ENCODE data around the gene ZNF521. TPM values are rescaled to one million over a fixed set of nuclear protein-coding genes. Genes with fewer than 3 reads are reported as not detected.

Gene ZNF521
- total and polyA plus RNA-seq, 4 donors: 0.50 to 3.7 (median 1.5) TPM

DNA sequence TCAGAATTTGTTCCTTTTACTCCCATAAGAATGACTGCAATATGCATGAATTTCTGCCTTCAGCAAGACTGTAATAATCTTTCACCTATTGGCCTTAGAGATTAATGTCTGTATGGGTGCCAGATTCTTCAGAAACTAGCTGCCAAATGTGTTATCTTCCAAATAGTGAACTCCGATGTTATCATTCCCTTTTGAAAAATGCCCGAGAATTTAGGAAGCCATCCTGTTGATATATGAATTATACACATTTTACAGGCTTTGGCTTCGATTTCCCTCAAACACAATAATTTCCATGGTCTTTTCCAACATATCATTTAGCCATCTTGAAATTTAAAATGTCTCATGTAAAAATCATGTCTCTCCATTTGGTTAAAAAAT lies 101.5 kb downstream of the ZNF521 start:
- Histone ChIP-seq H3K4me3 (ENCODE audit: low read depth in 1 of 3, low read length in 3 of 3) (no peak overlapping the region), H3K27me3 (ENCODE audit: control insufficient read depth in 4 of 4, insufficient read depth in 4 of 4, low read length in 3 of 4) (no peaks in the 10 kb centered on the region), H3K27ac (ENCODE audit: low read depth in 1 of 2, low read length in 2 of 2) (no peak overlapping the region), H3K4me1 (ENCODE audit: control insufficient read depth in 4 of 4, insufficient read depth in 4 of 4, low read length in 3 of 4) (no peaks in the 10 kb centered on the region), H3K9ac (ENCODE audit: low read depth in 1 of 2, low read length in 2 of 2) (no peak overlapping the region), H3K36me3 (ENCODE audit: control insufficient read depth in 4 of 4, insufficient read depth in 3 of 4, low read depth in 1 of 4, low read length in 3 of 4) (no peaks in the 10 kb centered on the region), H3K9me3 (ENCODE audit: control insufficient read depth in 4 of 4, low read length in 3 of 4) (no peaks in the 10 kb centered on the region)
- TF ChIP-seq, protein P1, sequence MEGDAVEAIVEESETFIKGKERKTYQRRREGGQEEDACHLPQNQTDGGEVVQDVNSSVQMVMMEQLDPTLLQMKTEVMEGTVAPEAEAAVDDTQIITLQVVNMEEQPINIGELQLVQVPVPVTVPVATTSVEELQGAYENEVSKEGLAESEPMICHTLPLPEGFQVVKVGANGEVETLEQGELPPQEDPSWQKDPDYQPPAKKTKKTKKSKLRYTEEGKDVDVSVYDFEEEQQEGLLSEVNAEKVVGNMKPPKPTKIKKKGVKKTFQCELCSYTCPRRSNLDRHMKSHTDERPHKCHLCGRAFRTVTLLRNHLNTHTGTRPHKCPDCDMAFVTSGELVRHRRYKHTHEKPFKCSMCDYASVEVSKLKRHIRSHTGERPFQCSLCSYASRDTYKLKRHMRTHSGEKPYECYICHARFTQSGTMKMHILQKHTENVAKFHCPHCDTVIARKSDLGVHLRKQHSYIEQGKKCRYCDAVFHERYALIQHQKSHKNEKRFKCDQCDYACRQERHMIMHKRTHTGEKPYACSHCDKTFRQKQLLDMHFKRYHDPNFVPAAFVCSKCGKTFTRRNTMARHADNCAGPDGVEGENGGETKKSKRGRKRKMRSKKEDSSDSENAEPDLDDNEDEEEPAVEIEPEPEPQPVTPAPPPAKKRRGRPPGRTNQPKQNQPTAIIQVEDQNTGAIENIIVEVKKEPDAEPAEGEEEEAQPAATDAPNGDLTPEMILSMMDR (IDR thresholded peaks at IDR 0.05; ENCODE audit: low read depth, low read length, missing input control): no peak
- no peak for DNase-seq (ENCODE audit: low spot score)
- WGBS: 53% methylated on average over 3 of the region's 3 CpGs

DNA sequence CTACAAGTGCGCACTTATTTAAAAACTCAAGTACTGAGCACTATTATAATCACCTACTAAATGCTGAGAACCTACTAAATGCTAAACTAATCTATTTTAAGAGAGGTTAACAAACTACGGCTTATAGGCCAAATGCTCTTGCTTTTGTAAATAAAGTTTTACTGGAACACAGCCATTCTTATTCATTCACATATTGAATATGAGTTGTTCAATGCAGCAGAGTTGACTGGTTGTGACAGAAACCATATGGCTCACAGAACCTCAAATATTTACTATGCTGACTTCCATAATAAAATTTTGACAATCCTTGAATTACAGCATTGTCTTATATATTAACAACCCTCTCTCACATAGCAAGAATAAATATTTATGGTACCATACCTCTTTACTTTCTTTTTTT lies 103.2 kb downstream of the ZNF521 start:
- 81% methylated on average over 2 of the region's 2 CpGs for WGBS
- H3K4me1 ChIP-seq (ENCODE audit: control insufficient read depth in 4 of 4, insufficient read depth in 4 of 4, low read length in 3 of 4): no peaks in the 10 kb centered on the region

More for the DNA sequence above, 103.2 kb downstream of the ZNF521 start:
- no peak overlapping the region for H3K9ac ChIP-seq (ENCODE audit: low read depth in 1 of 2, low read length in 2 of 2)
- no peak overlapping the region for H3K27ac ChIP-seq (ENCODE audit: low read depth in 1 of 2, low read length in 2 of 2)
- DNase-seq (ENCODE audit: low spot score): no peak
- TF ChIP-seq SP1 (IDR thresholded peaks at IDR 0.05) (no peak), EGR1 (IDR thresholded peaks at IDR 0.05; ENCODE audit: low read depth in 2 of 2) (no peak), HNF4A (conservative IDR thresholded peaks at IDR 0.05) (no peak), JUND (IDR thresholded peaks at IDR 0.05) (no peak), HNF4G (IDR thresholded peaks at IDR 0.05) (no peak), YY1 (IDR thresholded peaks at IDR 0.05) (no peak), TAF1 (conservative IDR thresholded peaks at IDR 0.05) (no peak), NR2F2 (IDR thresholded peaks at IDR 0.05) (no peak), RAD21 (IDR thresholded peaks at IDR 0.05) (no peak), RXRA (IDR thresholded peaks at IDR 0.05) (no peak), FOXA2 (IDR thresholded peaks at IDR 0.05) (no peak), GABPA (IDR thresholded peaks at IDR 0.05 in 1 of 2, conservative IDR thresholded peaks at IDR 0.05 in 1 of 2) (no peak)
- TF ChIP-seq, protein P2, sequence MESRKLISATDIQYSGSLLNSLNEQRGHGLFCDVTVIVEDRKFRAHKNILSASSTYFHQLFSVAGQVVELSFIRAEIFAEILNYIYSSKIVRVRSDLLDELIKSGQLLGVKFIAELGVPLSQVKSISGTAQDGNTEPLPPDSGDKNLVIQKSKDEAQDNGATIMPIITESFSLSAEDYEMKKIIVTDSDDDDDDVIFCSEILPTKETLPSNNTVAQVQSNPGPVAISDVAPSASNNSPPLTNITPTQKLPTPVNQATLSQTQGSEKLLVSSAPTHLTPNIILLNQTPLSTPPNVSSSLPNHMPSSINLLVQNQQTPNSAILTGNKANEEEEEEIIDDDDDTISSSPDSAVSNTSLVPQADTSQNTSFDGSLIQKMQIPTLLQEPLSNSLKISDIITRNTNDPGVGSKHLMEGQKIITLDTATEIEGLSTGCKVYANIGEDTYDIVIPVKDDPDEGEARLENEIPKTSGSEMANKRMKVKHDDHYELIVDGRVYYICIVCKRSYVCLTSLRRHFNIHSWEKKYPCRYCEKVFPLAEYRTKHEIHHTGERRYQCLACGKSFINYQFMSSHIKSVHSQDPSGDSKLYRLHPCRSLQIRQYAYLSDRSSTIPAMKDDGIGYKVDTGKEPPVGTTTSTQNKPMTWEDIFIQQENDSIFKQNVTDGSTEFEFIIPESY (IDR thresholded peaks at IDR 0.05): no peak
- TF ChIP-seq, protein P1 (IDR thresholded peaks at IDR 0.05; ENCODE audit: low read depth, low read length, missing input control): no peak
- TF ChIP-seq, protein P3, sequence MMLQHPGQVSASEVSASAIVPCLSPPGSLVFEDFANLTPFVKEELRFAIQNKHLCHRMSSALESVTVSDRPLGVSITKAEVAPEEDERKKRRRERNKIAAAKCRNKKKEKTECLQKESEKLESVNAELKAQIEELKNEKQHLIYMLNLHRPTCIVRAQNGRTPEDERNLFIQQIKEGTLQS (IDR thresholded peaks at IDR 0.05): no peak
- TF ChIP-seq, protein P4, sequence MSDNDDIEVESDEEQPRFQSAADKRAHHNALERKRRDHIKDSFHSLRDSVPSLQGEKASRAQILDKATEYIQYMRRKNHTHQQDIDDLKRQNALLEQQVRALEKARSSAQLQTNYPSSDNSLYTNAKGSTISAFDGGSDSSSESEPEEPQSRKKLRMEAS (IDR thresholded peaks at IDR 0.05): no peak
- no peak overlapping the region for H3K4me3 ChIP-seq (ENCODE audit: low read depth in 1 of 3, low read length in 3 of 3)
- no peaks in the 10 kb centered on the region for H3K9me3 ChIP-seq (ENCODE audit: control insufficient read depth in 4 of 4, low read length in 3 of 4)
- H3K36me3 ChIP-seq (ENCODE audit: control insufficient read depth in 4 of 4, insufficient read depth in 3 of 4, low read depth in 1 of 4, low read length in 3 of 4): no peaks in the 10 kb centered on the region
- H3K27me3 ChIP-seq (ENCODE audit: control insufficient read depth in 4 of 4, insufficient read depth in 4 of 4, low read length in 3 of 4): no peaks in the 10 kb centered on the region
